NCI-H510A (cell line): ENCODE measurements around the gene CRYBG3.

ENCODE experiments used
- DNase-seq: peaks from one replicate; lab custom pipeline; 2025; lab: John Stamatoyannopoulos, UW

Gene CRYBG3

DNA sequence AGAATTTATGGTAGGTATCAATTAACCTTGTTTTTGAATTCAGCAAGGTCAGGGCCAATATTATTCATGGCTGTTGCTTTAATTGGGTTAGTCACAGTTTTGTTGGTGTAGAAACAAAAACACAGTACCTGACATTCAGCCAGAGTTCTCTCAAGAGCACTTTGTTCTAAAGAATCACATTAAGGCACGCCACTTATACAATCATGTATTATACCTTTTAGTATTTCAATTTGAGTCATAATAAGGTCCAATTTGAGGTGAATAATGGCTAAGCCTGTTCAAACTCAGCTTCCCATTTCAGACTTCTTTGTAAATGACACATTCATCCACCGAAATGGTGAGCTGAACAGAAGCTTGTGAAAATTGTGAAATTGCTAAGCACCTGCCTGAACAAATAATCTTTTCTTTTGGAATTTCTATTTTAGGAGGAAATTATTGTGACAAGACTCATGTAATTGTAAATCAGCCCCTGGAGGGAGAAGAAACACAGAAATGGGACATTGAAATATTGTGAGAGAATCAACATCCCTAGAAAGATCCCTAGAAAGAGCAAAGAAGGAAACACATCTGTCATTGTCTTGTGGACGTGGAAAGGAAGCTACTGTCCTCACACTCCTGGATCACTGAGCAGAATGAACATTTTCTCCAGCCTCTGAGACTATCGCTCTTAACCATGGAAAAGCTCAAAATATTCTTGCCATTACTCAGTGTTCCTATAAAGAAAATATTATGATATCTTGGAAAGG, 121.2 kb downstream of the CRYBG3 start:
- DNase-seq, result no peak

DNA sequence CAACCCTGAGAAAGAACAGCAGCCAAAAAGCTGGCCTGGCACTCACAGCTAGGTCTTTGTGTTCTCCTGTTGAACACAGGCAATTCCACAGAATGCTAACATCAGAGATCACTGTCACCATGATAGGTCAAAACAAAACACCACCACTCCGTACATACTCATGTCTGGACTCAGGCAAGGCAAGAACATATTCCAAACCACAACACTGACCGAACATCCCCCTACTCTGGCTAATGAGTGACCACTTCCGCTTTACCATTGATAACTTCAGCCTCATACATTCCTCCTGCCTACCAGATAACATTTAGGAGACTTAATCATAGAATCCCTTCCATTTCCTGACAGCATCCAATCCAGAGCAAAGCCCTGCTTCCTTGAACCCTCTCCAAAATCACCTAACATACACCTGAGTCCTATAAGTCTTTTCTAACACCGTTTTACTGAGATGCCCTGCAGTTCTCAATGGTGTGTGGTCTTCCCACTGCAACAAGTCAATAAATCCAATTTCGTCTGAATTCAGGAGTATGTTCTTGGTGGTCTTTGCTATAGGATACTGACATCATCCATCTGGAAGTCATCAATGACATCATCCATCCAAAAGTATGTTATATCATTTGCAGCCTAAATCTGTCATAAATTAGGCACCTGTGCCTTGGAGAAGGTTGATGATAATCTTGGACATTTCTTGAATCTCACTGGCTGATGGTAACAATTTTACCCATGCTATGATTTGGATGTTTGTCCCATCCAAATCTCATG, 126.7 kb downstream of the CRYBG3 start:
- no peak for DNase-seq

DNA sequence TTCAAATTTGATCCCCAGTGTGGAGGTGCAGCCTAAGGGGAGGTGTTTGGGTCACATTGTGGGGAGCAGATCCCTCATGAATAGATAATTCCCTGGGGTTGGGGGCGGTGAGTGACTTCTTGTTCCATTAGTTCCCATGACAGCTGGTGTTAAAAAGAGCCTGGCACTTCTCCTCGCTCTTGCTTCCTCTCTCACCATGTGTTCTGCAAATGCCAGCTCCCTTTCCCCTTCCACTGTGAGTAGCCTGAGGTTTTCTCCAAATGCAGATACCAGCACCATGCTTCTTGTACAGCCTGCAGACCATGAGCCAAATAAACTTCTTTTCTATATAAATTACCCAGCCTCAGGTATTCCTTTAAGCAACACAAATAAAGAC, 127.3 kb downstream of the CRYBG3 start:
- no peak for DNase-seq

DNA sequence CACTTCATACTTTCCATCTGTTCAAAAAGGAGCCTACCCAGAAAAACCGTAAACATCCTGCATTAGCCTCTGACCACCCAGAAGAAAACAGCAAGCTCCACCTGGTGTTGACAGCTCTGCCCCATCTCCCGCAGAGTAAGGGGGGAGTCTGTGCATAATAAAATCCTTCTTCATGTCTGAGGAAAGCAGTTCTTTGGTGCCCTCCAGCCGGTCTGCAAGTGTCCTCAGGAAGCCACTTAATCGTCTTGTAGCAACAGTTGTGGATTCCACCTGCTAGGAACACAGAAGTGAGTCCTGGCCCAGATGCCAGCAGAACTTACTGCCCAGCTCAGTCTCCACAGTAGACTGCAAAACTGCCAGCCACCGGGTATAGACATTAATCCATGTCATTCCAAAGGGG, 127.9 kb downstream of the CRYBG3 start:
- DNase-seq, result no peak

DNA sequence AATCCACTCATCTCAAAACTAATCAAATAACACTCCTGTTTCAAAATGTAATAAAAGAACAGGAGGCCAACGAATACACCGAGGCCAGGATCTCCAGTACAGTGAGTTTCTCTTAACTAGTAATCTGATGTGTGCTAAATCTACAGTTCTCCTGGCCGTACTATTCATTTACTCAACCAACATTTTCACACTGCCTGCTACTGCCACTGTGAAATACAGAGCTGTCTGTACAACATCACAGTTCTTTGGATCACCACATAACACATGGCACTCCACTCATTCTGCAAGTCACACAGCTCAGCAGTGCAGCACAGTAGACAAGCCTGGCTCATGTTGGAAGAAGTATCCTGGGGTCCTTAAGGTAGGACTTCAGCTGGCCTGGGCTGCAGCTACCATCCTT, 128.5 kb downstream of the CRYBG3 start:
- DNase-seq, result no peak

DNA sequence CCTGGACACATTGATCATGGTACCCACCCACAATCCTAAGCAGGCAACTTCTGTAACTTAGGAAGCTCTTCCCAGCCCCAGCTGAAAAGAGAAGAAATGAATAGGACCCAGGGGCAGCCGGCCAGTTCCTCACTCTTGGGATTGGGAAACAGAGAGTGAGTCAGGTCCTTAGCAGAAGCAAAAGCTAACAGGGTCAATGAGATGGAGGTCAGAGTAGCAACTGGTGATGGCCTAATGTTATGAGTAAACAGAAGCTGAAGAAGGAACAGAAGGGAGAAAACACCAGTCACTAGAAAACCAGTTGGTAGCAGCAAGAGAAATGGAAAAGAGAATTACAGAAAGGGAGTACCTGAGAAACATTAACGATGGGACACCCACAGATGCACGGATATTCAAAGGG, 130.5 kb downstream of the CRYBG3 start:
- DNase-seq, result no peak

DNA sequence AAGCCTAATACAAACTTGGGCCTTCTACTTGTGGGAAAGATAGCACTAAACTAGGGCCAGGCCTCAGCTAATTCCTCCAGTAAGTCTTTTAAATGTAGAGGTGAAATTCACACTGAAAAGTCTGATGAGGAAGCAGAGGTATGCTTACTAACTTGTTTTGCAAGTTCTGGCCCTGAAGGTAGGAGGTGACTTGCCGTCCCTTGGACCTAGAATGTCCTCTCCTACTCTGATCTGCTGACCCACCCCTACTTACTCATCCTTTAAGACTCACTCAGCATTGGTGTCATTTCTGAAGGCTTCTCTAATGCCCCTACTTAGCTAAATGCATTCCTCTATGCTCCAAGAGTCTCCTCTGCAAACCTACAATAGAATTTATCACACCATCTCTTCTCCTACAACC, 131.1 kb downstream of the CRYBG3 start:
- DNase-seq, result no peak

DNA sequence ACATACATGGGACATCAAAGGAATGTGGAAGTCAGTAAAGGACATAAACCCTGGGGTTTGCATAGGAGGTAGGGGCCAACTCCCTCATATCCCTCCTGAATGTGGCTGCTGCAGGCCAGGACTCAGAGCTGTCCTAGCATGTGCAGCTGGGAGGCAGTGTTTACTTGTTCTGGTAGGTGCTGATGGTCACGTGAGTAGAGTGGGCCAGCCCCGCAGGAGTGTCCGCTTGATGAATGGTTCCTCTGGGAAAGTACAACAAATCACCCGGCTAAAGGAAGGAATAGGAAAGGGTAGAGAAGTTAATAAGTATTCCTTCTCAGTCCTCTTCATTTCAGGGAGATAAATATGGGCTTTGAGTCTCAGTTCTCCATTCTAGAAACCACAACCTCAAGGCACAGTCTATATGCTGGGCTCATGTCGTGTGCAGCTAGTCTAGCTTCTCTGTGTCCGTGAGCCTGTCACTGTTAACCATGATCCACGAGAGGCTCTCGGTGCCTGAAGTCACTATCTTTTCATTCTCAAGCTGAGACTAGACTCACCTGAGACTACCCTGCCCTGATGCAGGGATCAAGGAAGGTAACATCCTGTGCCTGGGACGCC, 132.5 kb downstream of the CRYBG3 start:
- DNase-seq, result no peak

DNA sequence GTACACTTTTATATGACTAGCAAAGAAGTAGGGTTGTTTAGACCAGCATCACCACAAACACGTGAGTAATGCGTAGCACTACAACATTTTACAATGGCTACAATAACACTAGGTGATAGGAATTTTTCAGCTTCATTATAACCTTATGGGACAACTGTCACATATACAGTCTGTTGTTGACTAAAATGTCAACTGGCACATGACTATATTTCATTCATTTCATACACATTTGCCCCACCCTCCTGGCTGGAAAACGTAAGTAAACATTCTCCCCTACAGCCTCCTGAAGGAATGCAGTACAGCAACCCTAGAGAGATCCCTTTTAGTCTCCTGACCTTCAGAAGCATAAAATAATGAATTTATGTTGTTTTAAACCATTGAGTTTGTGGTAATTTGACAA, 134.2 kb downstream of the CRYBG3 start:
- no peak for DNase-seq

DNA sequence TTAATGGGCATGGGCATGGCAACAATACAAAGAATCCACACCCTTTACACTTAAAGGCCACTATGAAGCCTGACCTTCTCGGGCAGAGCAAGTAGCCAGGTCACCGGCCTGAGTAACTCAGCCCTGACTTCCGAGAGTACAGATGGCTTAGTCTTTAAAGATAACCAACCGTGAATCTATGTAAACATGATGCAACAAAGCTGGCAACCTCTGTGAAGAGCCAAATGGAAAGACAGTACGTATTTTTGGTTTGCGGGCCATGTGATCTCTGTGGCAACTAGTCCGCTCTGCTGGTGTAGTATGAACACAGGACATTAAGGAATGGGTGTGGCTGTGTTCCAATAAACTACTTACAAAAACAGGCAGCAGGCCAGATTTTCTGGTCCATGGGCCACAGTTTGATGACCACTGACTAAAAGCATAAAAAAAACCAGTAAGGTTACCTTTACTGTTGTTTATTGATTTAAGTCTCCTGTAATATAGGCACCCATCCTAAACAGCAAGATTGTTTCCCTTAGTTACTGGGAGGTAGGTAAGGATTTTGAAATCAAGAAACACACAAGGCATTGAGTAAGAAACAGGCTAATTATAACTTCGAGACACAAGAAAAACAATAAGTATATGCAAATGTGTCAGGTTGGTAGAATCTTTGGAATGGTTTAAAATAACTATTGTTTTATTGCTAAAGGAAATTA, 136.0 kb downstream of the CRYBG3 start:
- no peak for DNase-seq

DNA sequence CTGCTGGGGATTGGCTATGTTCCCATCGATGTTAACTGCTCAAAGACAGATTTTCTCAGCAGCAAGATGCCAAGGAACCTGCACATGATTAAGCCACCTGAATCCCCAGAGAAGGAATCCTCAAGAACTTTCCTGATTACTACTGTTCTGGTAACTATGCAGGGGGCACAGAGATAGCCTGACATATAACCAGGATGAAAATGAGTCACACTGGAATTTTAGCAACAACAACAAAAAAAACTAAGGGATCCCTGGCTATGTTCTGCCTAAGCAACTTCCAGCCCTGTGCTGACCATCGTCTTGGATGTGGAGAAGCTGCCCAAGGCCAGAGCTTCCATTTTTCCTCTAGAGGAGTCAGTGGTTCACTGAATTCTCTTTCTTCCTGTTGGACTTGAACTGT, 136.6 kb downstream of the CRYBG3 start:
- DNase-seq, result no peak

DNA sequence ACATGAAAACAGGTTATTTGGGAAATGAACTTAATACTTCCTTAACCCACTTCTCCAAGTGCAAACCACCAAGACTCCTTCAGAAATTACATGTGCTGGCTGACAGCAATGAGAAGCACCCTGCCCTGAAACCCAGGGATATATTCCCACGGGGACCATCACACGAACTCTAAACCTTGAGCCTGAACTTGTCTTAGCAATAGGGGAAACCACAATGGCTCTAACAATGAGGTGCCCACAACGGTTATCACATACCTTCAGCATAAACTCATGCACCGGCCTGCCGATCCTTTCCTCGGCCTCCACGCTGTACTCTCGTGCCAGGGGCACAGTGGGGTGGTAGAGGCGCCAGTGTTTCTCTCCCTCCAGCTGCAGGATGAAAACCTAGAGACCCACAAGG, 137.0 kb downstream of the CRYBG3 start:
- DNase-seq, result no peak

DNA sequence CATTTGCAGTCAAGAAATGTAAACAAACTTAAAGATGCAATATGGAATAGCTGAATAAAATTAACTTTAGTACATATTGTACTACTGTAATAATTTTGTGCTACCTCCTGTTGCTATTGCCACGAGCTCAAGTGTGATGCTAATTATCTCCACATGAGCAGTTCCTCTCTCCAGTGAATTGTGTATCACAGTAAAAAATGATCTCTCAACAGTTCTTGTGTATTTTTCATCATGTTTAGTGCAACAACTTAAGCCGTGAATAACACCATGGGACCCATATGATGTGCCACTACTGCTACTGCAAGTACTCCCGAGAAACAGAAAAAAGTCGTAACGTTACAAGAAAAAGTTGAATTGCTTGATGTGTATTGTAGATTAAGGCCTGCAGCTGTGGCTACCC, 138.1 kb downstream of the CRYBG3 start:
- no peak for DNase-seq

DNA sequence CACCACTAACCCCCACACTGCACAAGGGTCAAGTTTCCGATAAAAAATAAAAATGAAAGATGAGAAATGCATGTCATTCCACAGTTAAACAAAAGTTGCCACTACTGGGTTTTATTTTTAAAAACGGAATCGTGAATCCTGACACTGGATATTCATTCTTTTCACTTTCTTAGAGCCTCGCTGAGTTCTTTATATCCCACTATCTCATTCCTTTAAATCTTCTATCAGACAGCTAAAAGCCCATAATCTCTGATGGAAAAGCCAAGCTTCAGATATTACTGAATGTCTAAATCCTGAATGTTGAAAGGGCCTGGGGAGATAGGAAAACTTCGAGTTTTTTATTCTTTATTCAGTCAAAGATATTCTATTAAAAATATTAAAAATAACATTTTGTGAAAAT, 138.7 kb downstream of the CRYBG3 start:
- no peak for DNase-seq

DNA sequence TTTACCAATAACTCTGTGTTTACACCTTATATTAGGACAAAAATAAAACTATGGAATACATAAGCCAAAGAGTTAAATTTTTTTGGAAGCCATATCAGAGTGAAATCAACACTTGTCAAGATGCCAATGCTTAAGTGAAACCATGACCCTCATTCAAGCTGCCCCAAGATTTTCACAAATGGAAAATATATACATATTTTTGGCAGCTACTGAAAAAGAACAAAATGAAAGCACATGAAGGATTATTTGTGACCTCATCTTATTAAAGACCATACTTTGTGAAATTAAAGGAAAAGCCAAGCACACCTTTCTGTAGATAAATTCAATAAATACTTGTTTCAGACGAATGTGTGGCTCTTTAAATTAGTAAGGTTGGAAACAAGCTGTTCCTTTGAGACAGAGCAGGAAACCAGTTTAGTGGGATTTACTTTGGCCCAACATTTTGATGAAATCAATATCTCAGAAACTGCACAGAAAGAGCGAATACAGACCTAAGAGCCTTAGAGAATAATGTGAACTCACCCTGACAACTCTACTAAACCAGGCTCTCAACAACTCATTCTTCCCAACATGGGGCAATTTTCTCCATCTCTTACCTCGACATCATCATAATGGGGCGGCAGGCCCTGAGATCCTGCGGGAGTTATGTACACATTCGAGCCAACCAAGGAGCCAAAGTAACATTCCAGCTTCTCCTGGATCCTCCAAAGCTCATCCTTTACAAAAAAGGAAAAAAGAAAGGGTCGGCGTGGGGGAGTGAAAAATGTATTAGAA, 139.4 kb downstream of the CRYBG3 start:
- DNase-seq, result no peak

DNA sequence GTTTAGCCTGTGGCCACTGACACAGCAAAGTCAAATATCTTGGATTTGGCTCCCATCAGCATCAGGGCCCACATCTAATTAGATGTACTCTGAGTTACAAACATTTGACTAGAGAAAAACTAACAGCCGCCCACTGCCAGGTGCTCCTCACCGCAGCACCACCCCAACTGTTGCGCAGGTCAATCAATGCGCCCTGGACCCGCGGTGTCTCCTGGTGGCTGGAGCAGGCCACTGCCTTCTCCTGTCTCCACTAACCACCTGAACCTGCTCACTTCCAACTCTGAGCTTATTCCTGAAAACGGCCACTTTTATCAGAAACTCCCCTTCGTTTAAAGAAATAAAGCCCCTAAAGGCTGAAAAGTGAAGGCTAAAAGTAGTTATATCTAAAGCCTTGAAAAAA, 146.2 kb downstream of the CRYBG3 start:
- no peak for DNase-seq

DNA sequence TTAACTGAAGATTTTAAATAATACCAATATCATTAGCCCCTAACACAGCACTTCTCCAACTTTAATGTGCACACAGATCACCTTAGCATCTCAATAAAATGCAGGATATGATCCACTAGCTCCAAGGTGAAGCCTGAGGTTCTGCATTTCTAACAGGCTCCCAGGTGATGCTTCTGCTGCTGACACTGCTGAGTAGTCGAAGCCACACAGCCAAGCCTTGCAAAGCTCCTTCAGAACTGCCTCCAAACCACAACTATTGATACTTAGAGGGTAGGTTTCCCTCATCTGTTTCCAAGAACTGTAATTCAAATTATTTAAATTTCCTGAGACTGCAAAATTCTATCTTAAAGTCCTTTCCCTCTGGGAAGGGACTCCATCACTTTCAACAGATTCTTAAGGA, 146.6 kb downstream of the CRYBG3 start:
- no peak for DNase-seq

DNA sequence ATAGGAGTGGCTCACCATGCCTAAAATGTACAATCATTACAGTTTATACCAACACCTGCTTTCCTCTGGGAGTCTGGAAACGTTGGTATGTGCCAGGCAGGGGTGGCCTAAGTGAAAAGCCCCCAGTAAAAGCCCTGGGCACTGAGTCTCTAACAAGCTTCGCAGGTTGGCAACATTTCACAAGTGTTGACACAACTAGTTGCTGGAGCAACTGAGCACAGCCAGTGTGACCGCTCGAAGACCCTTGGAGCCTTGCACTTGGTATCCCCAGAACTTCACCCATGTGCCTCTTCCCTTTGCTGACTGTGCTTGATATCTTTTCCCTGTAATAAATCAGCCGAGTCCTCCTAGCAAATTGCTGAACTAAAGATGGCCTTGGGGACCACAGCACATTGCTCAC, 147.7 kb downstream of the CRYBG3 start:
- DNase-seq, result no peak

DNA sequence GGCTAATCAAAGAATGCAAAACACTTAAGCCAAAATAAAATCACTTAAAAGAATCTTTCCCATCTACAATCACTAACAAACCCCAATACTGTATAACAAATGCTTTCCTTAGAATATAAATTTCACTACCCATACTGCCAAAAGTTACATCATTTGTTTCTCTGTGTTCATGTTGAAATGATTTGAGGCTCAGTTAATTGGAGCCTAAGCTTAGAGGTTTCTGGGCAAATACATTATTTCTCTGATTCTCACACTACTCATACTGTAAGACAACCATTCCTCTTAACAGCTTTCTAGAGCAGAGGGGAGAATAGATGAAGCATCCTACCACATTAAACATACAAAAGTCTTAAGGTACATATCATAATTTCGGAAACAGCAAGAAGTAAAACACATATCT, 148.3 kb downstream of the CRYBG3 start:
- no peak for DNase-seq

DNA sequence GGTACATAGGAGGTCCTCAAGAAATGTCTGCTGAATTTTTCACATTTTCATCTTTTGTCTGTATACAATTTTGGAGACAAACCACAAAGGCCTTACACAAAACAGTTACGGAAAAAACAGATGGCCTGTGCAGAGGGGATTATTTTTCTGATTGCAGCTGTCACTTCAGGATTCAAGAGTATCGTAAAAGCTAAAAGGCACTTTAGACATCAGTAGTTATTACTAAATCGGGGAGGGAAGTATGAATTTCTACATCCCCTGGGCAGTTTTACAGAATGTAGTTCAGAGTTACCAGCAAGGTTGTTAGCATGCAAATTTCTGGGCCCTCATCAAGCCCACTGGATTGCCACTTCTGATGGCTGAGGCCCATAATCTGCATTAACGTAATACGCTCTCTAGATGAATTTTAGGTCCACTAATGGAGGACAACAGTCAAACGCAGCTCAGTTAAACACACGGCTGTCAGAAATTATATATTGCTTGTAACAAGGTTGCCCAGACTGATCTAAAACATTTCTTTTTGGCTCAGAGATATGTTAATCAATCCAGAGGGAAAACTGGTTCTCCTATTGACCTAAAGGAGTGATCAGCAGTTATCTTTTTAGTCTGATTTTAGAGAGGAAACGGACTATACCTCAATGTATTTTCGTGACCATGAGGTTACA, 149.3 kb downstream of the CRYBG3 start:
- DNase-seq, result no peak
